HG03558 (cell line): Measurements from ENCODE around the gene CPA1.

Source experiments
- ATAC-seq: cut with Tn5 transposase; IDR thresholded peaks from one replicate; pipeline ENCODE4 v1.9.1; 2021; ENCODE audit warnings: moderate number of reproducible peaks; ENCODE audit not compliant: unreplicated experiment; ENCODE audit errors: extremely low read depth

CPA1 gene

GRCh38 chr7:130421684-130422083 lies 41.4 kb downstream of the CPA1 start:
- no peak for ATAC-seq

- ATAC-seq = no peak
Observed at GRCh38 chr7:130423501-130424037, 43.3 kb downstream of the CPA1 start.

GRCh38 chr7:130425796-130426195 lies 45.5 kb downstream of the CPA1 start:
- ATAC-seq = no peak

GRCh38 chr7:130426564-130426963 lies 46.3 kb downstream of the CPA1 start:
- no peak for ATAC-seq

GRCh38 chr7:130429019-130429418 lies 48.7 kb downstream of the CPA1 start:
- ATAC-seq = no peak

GRCh38 chr7:130430115-130430514 lies 49.8 kb downstream of the CPA1 start:
- no peak for ATAC-seq

GRCh38 chr7:130430841-130431666 lies 50.8 kb downstream of the CPA1 start:
- no peak for ATAC-seq

GRCh38 chr7:130432886-130433285 lies 52.6 kb downstream of the CPA1 start:
- ATAC-seq = no peak

- ATAC-seq = no peak
Observed at GRCh38 chr7:130433301-130433700, 53.0 kb downstream of the CPA1 start.

- ATAC-seq = no peak
Observed at GRCh38 chr7:130435311-130435854, 55.1 kb downstream of the CPA1 start.

- no peak for ATAC-seq
Observed at GRCh38 chr7:130436253-130436652, 56.0 kb downstream of the CPA1 start.
